HCT116 (cell line): ENCODE data around the gene PLEKHM3. TPM values are rescaled to one million over a fixed set of nuclear protein-coding genes. Genes with fewer than 3 reads are reported as not detected.

ENCODE experiments used
- ATAC-seq: fragments of 200-7000 bp; cut with Tn5 transposase; 2 replicates; pipeline ENCODE4 v1.9.1; 2020; ENCODE audit warnings: mild to moderate bottlenecking, moderate library complexity
- BruUV-seq: library from RNA; stranded (reverse); fragments of 400-500 nt; replicated peaks from 2 replicates; lab custom pipeline; 2021; lab: Mats Ljungman, UMichigan
- CTCF ChIA-PET: fragments of 300-600 bp; sonication (Branson Sonifier 250); formaldehyde crosslinking; loops from one replicate; lab custom pipeline; 2021; ENCODE audit warnings: antibody characterized with exemption; lab: Charles Lee
- POLR2A ChIA-PET: fragments of 300-600, 350-600 bp; sonication (Branson Sonifier 250); formaldehyde crosslinking; loops from one replicate; lab custom pipeline; 2021; ENCODE audit warnings: antibody characterized with exemption; lab: Charles Lee
- RAD21 ChIA-PET, 2 experiments: fragments of 300-600 bp; sonication (Branson Sonifier 250); formaldehyde crosslinking; loops; one replicate each; lab custom pipeline; 2023; ENCODE audit warnings: low total read pairs in 2 of 2; ENCODE audit not compliant: uncharacterized antibody in 2 of 2, unreplicated experiment in 2 of 2, low non-redundant PET in 1 of 2; lab: Charles Lee
- DNase-seq: peaks from one replicate; pipeline ENCODE4 v3.0.0-alpha.2; 2010; ENCODE audit warnings: low read depth, low spot score
- H2AFZ ChIP-seq: fragments of 200-600 bp; shearing (Covaris generic), sonication (generic); 2 replicates; pipeline ENCODE4 v1.6.1; 2017; ENCODE audit warnings: low read depth, mixed run types, mixed read lengths, antibody characterized with exemption, low read length; ENCODE audit not compliant: poor library complexity, severe bottlenecking
- H3K27ac ChIP-seq: 2 replicates; pipeline ENCODE4 v1.5.1; 2012; ENCODE audit warnings: low read depth, low read length
- H3K27me3 ChIP-seq: fragments of 200-600 bp; sonication (generic); 2 replicates; pipeline ENCODE4 v1.6.1; 2016; ENCODE audit warnings: mixed run types, low read length, mixed read lengths; ENCODE audit not compliant: insufficient read depth
- H3K36me3 ChIP-seq, 2 experiments: fragments of 200-500 bp in 1 of 2; fragments of 200-600 bp in 1 of 2; sonication (Bioruptor generic) in 1 of 2; sonication (generic) in 1 of 2; 2 replicates each; pipeline versions ENCODE4 v1.5.1 to v1.6.1; 2014 to 2016; ENCODE audit warnings: low read length in 2 of 2, inconsistent platforms in 1 of 2, mixed read lengths in 1 of 2, mixed run types in 1 of 2; ENCODE audit not compliant: insufficient read depth in 2 of 2, control insufficient read depth in 1 of 2
- H3K4me1 ChIP-seq, 2 experiments: fragments of 200-600 bp in 1 of 2; sonication (generic) in 1 of 2; 2 replicates each; pipeline versions ENCODE4 v1.5.1 to v1.6.1; 2012 to 2017; ENCODE audit warnings: low read length in 2 of 2, inconsistent platforms in 1 of 2, mild to moderate bottlenecking in 1 of 2, mixed read lengths in 1 of 2, mixed run types in 1 of 2, moderate library complexity in 1 of 2; ENCODE audit not compliant: insufficient read depth in 2 of 2, control insufficient read depth in 1 of 2
- H3K4me2 ChIP-seq: fragments of 200-600 bp; sonication (generic); 2 replicates; pipeline ENCODE4 v1.6.1; 2017; ENCODE audit warnings: mixed run types, low read length, mixed read lengths
- H3K4me3 ChIP-seq, 2 experiments: fragments of 200-600 bp in 1 of 2; sonication (generic) in 1 of 2; replicated peaks in 1 of 2; 2 replicates each; pipeline ENCODE4 v1.5.1; 2011 to 2016; ENCODE audit warnings: low read length in 2 of 2, control low read depth in 1 of 2, low read depth in 1 of 2, mild to moderate bottlenecking in 1 of 2, mixed read lengths in 1 of 2, mixed run types in 1 of 2
- H3K79me2 ChIP-seq: fragments of 200-600 bp; sonication (generic); 2 replicates; pipeline ENCODE4 v1.6.1; 2017; ENCODE audit warnings: mild to moderate bottlenecking, mixed run types, low read length, moderate library complexity, mixed read lengths; ENCODE audit not compliant: insufficient read depth
- H3K9ac ChIP-seq: fragments of 200-600 bp; sonication (generic); 2 replicates; pipeline ENCODE4 v1.6.1; 2016; ENCODE audit warnings: low read length, mixed read lengths
- H3K9me2 ChIP-seq: fragments of 200-600 bp; sonication (generic), shearing (Covaris generic); 2 replicates; pipeline ENCODE4 v1.6.1; 2017; ENCODE audit warnings: mixed run types, mild to moderate bottlenecking, moderate library complexity; ENCODE audit not compliant: insufficient read depth
- H3K9me3 ChIP-seq, 2 experiments: fragments of 200-500 bp in 1 of 2; fragments of 200-600 bp in 1 of 2; sonication (Bioruptor generic) in 1 of 2; sonication (generic) in 1 of 2; 2 replicates each; pipeline ENCODE4 v1.6.1; 2014 to 2017; ENCODE audit warnings: low read length in 2 of 2, mixed read lengths in 2 of 2, inconsistent platforms in 1 of 2, low read depth in 1 of 2, mild to moderate bottlenecking in 1 of 2, mixed run types in 1 of 2, moderate library complexity in 1 of 2; ENCODE audit not compliant: control insufficient read depth in 1 of 2, insufficient read depth in 1 of 2
- H4K20me1 ChIP-seq: fragments of 200-600 bp; sonication (generic), shearing (Covaris generic); 2 replicates; pipeline ENCODE4 v1.6.1; 2017; ENCODE audit warnings: mixed run types, mild to moderate bottlenecking, moderate library complexity; ENCODE audit not compliant: insufficient read depth
- CBX3 ChIP-seq: IDR thresholded peaks from 2 replicates; pipeline ENCODE4 v1.6.1; 2012; ENCODE audit warnings: low read depth
- CEBPB ChIP-seq: IDR thresholded peaks from 2 replicates; pipeline ENCODE4 v1.6.1; 2012; ENCODE audit warnings: low read depth
- EGR1 ChIP-seq: IDR thresholded peaks from 2 replicates; pipeline ENCODE4 v1.6.1; 2012; ENCODE audit warnings: low read depth
- ELF1 ChIP-seq: IDR thresholded peaks from 2 replicates; pipeline ENCODE4 v1.6.1; 2012; ENCODE audit warnings: low read depth, borderline replicate concordance
- EZH2 ChIP-seq: fragments of 200-600 bp; sonication (generic); IDR thresholded peaks from 2 replicates; pipeline ENCODE4 v1.6.1; 2017; ENCODE audit warnings: antibody characterized with exemption, mixed run types
- EZH2phosphoT487 ChIP-seq: fragments of 200-600 bp; IDR thresholded peaks from 2 replicates; pipeline ENCODE4 v1.6.1; 2018; ENCODE audit warnings: antibody characterized with exemption, borderline replicate concordance
- POLR2A ChIP-seq: IDR thresholded peaks from 2 replicates; pipeline ENCODE4 v1.7.0; 2011; ENCODE audit warnings: borderline replicate concordance; ENCODE audit not compliant: insufficient read depth, insufficient read length; ENCODE audit errors: extremely low read depth
- POLR2AphosphoS5 ChIP-seq: IDR thresholded peaks from 2 replicates; pipeline ENCODE4 v1.6.1; 2011; ENCODE audit warnings: mild to moderate bottlenecking, low read depth, low read length, moderate library complexity
- SP1 ChIP-seq: IDR thresholded peaks from 2 replicates; pipeline ENCODE4 v1.6.1; 2012; ENCODE audit warnings: low read depth
- SRF ChIP-seq: IDR thresholded peaks from 2 replicates; pipeline ENCODE4 v1.6.1; 2012; ENCODE audit warnings: low read depth
- TCF7L2 ChIP-seq: IDR thresholded peaks from 2 replicates; pipeline ENCODE4 v1.7.0; 2011; ENCODE audit warnings: borderline replicate concordance, inconsistent platforms; ENCODE audit not compliant: insufficient read depth, insufficient read length; ENCODE audit errors: extremely low read depth
- YY1 ChIP-seq: IDR thresholded peaks from 2 replicates; pipeline ENCODE4 v1.6.1; 2011; ENCODE audit warnings: low read length, low read depth, moderate library complexity, mild to moderate bottlenecking; ENCODE audit not compliant: insufficient replicate concordance; ENCODE audit errors: extremely low read depth
- ZFX ChIP-seq: fragments of 450-650 bp; IDR thresholded peaks from 2 replicates; pipeline ENCODE4 v1.6.1; 2017
- intact Hi-C: fragments of 100-400 bp; cut with micrococcal nuclease; formaldehyde crosslinking; loops from 2 replicates; pipeline ENCODE4 v1.10.0; 2022
- total RNA-seq: library from RNA; stranded (reverse); gene quantifications from one replicate; pipeline ENCODE4 v1.2.1, GENCODE V29; 2021; ENCODE audit not compliant: unreplicated experiment
- TF ChIP-seq, protein P1 (sequence below): IDR thresholded peaks from 2 replicates; pipeline ENCODE4 v1.6.1; 2012
- TF ChIP-seq, protein P2 (sequence below): IDR thresholded peaks from 2 replicates; pipeline ENCODE4 v1.6.1; 2011; ENCODE audit warnings: mild to moderate bottlenecking, low read length, moderate library complexity; ENCODE audit not compliant: insufficient replicate concordance; ENCODE audit errors: extremely low read depth

Gene PLEKHM3
- total RNA-seq, 1 experiment from 2014 or later: 6.3 TPM

DNA sequence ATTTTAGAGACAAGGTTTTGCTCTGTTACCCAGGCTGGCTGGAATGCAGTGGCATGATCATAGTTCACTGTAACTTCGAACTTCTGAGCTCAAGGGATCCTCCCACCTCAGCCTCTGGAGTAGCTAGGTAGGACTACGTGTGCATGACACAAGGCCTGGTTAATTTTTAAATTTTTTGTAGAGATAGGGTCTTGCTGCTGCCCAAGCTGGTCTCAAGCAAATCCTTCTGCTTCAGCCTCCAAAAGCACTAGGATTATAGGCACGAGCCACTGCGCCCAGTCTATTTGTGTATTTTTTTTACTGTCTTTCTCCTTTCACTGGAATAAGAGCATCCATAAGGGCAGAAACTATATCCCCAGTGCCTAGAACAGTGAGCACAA lies 89.3 kb downstream of the PLEKHM3 start:
- CTCF ChIA-PET: no interaction called here

More for the DNA sequence above, 89.3 kb downstream of the PLEKHM3 start:
- RAD21 ChIA-PET: interaction anchor here in 1 of 2 experiments (0.8 kb wide), 1 partner anchor 57 kb away, joined by 3 read pairs; no protein-coding TSS in a partner anchor
- Histone ChIP-seq H2AFZ (no peak overlapping the region), H4K20me1 (no peaks in the 10 kb centered on the region), H3K27me3 (no peaks in the 10 kb centered on the region; the same call in 1 of the 2 replicates), H3K9me3 (no peaks in the 10 kb centered on the region), H3K79me2 (no peaks in the 10 kb centered on the region), H3K9ac (no peak overlapping the region), H3K4me3 (no peak overlapping the region), H3K4me1 (peaks cover 4 to 5% of the 10 kb centered on the region in 2 experiments; a peak in 3 of 4 replicates), H3K36me3 (no peaks in the 10 kb centered on the region), H3K27ac (no peak overlapping the region), H3K9me2 (no peaks in the 10 kb centered on the region), H3K4me2 (no peak overlapping the region)
- ATAC-seq: no peak
- no TSS peak for BruUV-seq
- intact Hi-C loops: no loop called here
- no peak for TF ChIP-seq POLR2AphosphoS5
- no peak for TF ChIP-seq SRF
- no peak for TF ChIP-seq ELF1
- TF ChIP-seq SP1: no peak
- TF ChIP-seq TCF7L2: no peak
- TF ChIP-seq CBX3: no peak
- no peak for TF ChIP-seq YY1
- TF ChIP-seq, protein P1, sequence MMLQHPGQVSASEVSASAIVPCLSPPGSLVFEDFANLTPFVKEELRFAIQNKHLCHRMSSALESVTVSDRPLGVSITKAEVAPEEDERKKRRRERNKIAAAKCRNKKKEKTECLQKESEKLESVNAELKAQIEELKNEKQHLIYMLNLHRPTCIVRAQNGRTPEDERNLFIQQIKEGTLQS: no peak
- no peak for TF ChIP-seq EZH2phosphoT487
- no peak for TF ChIP-seq ZFX
- no peak for TF ChIP-seq EGR1
- TF ChIP-seq CEBPB: no peak
- no peak for TF ChIP-seq POLR2A
- TF ChIP-seq, protein P2, sequence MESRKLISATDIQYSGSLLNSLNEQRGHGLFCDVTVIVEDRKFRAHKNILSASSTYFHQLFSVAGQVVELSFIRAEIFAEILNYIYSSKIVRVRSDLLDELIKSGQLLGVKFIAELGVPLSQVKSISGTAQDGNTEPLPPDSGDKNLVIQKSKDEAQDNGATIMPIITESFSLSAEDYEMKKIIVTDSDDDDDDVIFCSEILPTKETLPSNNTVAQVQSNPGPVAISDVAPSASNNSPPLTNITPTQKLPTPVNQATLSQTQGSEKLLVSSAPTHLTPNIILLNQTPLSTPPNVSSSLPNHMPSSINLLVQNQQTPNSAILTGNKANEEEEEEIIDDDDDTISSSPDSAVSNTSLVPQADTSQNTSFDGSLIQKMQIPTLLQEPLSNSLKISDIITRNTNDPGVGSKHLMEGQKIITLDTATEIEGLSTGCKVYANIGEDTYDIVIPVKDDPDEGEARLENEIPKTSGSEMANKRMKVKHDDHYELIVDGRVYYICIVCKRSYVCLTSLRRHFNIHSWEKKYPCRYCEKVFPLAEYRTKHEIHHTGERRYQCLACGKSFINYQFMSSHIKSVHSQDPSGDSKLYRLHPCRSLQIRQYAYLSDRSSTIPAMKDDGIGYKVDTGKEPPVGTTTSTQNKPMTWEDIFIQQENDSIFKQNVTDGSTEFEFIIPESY: no peak
- TF ChIP-seq EZH2: no peak
- DNase-seq: no peak
- POLR2A ChIA-PET: no interaction called here
